ENCODE measurements around the gene CINP. TPM values are rescaled to one million over a fixed set of nuclear protein-coding genes. Genes with fewer than 3 reads are reported as not detected.

The CINP gene
- total and polyA plus RNA-seq, 2 of the 8 experiments (the other 6 are each of a cell fraction or from before 2014, with no cell fraction given): 47.8 to 51.6 TPM

DNA sequence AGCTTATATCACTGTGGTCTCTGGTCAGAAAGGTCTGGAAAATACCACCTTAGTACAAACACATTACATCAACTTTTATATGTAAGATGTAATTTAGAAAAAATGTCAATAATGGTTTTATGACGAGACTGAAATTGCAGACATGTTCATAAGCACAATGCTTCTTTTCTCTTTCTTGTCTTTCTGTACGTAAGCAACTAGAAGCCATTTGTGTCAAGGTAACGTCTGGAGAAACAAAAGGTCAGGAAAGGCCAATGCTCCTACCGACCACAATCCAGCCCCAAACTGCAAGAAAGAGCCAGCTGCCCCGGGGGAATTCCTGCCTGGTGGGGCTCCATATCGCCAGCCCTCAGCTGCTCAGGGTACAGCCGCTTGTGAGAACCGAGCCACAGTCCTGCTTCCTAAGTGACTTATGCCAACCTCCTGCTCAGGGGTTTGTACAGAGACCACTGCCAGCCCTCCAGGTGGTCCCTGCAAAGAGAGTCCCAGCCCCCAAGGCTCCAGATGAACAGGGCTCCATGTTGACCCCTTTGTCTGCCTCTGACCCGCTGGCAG lies 36.8 kb downstream of the CINP start (continued):
- TF ChIP-seq, protein P1, sequence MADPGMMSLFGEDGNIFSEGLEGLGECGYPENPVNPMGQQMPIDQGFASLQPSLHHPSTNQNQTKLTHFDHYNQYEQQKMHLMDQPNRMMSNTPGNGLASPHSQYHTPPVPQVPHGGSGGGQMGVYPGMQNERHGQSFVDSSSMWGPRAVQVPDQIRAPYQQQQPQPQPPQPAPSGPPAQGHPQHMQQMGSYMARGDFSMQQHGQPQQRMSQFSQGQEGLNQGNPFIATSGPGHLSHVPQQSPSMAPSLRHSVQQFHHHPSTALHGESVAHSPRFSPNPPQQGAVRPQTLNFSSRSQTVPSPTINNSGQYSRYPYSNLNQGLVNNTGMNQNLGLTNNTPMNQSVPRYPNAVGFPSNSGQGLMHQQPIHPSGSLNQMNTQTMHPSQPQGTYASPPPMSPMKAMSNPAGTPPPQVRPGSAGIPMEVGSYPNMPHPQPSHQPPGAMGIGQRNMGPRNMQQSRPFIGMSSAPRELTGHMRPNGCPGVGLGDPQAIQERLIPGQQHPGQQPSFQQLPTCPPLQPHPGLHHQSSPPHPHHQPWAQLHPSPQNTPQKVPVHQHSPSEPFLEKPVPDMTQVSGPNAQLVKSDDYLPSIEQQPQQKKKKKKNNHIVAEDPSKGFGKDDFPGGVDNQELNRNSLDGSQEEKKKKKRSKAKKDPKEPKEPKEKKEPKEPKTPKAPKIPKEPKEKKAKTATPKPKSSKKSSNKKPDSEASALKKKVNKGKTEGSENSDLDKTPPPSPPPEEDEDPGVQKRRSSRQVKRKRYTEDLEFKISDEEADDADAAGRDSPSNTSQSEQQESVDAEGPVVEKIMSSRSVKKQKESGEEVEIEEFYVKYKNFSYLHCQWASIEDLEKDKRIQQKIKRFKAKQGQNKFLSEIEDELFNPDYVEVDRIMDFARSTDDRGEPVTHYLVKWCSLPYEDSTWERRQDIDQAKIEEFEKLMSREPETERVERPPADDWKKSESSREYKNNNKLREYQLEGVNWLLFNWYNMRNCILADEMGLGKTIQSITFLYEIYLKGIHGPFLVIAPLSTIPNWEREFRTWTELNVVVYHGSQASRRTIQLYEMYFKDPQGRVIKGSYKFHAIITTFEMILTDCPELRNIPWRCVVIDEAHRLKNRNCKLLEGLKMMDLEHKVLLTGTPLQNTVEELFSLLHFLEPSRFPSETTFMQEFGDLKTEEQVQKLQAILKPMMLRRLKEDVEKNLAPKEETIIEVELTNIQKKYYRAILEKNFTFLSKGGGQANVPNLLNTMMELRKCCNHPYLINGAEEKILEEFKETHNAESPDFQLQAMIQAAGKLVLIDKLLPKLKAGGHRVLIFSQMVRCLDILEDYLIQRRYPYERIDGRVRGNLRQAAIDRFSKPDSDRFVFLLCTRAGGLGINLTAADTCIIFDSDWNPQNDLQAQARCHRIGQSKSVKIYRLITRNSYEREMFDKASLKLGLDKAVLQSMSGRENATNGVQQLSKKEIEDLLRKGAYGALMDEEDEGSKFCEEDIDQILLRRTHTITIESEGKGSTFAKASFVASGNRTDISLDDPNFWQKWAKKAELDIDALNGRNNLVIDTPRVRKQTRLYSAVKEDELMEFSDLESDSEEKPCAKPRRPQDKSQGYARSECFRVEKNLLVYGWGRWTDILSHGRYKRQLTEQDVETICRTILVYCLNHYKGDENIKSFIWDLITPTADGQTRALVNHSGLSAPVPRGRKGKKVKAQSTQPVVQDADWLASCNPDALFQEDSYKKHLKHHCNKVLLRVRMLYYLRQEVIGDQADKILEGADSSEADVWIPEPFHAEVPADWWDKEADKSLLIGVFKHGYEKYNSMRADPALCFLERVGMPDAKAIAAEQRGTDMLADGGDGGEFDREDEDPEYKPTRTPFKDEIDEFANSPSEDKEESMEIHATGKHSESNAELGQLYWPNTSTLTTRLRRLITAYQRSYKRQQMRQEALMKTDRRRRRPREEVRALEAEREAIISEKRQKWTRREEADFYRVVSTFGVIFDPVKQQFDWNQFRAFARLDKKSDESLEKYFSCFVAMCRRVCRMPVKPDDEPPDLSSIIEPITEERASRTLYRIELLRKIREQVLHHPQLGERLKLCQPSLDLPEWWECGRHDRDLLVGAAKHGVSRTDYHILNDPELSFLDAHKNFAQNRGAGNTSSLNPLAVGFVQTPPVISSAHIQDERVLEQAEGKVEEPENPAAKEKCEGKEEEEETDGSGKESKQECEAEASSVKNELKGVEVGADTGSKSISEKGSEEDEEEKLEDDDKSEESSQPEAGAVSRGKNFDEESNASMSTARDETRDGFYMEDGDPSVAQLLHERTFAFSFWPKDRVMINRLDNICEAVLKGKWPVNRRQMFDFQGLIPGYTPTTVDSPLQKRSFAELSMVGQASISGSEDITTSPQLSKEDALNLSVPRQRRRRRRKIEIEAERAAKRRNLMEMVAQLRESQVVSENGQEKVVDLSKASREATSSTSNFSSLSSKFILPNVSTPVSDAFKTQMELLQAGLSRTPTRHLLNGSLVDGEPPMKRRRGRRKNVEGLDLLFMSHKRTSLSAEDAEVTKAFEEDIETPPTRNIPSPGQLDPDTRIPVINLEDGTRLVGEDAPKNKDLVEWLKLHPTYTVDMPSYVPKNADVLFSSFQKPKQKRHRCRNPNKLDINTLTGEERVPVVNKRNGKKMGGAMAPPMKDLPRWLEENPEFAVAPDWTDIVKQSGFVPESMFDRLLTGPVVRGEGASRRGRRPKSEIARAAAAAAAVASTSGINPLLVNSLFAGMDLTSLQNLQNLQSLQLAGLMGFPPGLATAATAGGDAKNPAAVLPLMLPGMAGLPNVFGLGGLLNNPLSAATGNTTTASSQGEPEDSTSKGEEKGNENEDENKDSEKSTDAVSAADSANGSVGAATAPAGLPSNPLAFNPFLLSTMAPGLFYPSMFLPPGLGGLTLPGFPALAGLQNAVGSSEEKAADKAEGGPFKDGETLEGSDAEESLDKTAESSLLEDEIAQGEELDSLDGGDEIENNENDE (IDR thresholded peaks at IDR 0.05; ENCODE audit: insufficient replicate concordance, low read length): no peak
- TF ChIP-seq POU5F1 (IDR thresholded peaks at IDR 0.05; ENCODE audit: low read depth, low read length) (no peak), HDAC2 (IDR thresholded peaks at IDR 0.05; ENCODE audit: borderline replicate concordance in 1 of 2, low read depth in 2 of 2, low read length in 2 of 2) (no peak), SP4 (IDR thresholded peaks at IDR 0.05; ENCODE audit: low read length) (no peak), TAF7 (optimal IDR thresholded peaks at IDR 0.05; ENCODE audit: borderline replicate concordance, low read depth, low read length) (no peak), PHF8 (conservative IDR thresholded peaks at IDR 0.05; ENCODE audit: low read depth, low read length) (no peak)
- TF ChIP-seq, protein P2, sequence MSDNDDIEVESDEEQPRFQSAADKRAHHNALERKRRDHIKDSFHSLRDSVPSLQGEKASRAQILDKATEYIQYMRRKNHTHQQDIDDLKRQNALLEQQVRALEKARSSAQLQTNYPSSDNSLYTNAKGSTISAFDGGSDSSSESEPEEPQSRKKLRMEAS (IDR thresholded peaks at IDR 0.05): no peak
